ENCODE measurements around the gene ABCA7. TPM values are rescaled to one million over a fixed set of nuclear protein-coding genes. Genes with fewer than 3 reads are reported as not detected.

ABCA7 gene
- total RNA-seq, 1 donor from 2014 or later: 3.4 TPM

GRCh38 chr19:1069009-1069779, 29.3 kb downstream of the ABCA7 start:
- peak; percentile 45 to 69 for DNase-seq (ENCODE audit: low read depth in 2 of 2)

- DNase-seq (ENCODE audit: low read depth in 2 of 2): no peak
Observed at GRCh38 chr19:1070576-1070930, 30.6 kb downstream of the ABCA7 start.

GRCh38 chr19:1070931-1071791, 31.3 kb downstream of the ABCA7 start:
- no peak for DNase-seq (ENCODE audit: low read depth in 2 of 2)

- DNase-seq (ENCODE audit: low read depth in 2 of 2): no peak
Observed at GRCh38 chr19:1072371-1073015, 32.6 kb downstream of the ABCA7 start.

GRCh38 chr19:1073063-1073955, 33.4 kb downstream of the ABCA7 start:
- no peak for DNase-seq (ENCODE audit: low read depth in 2 of 2)

GRCh38 chr19:1073956-1074517, 34.1 kb downstream of the ABCA7 start:
- no peak for DNase-seq (ENCODE audit: low read depth in 2 of 2)

GRCh38 chr19:1074544-1075283, 34.8 kb downstream of the ABCA7 start:
- peak; percentile 57 to 76 for DNase-seq (ENCODE audit: low read depth in 2 of 2)

- no peak for DNase-seq (ENCODE audit: low read depth in 2 of 2)
Observed at GRCh38 chr19:1076046-1076386, 36.1 kb downstream of the ABCA7 start.

- peak; percentile 42 to 46 for DNase-seq (ENCODE audit: low read depth in 2 of 2)
Observed at GRCh38 chr19:1076951-1077350, 37.0 kb downstream of the ABCA7 start.

- DNase-seq (ENCODE audit: low read depth in 2 of 2): no peak
Observed at GRCh38 chr19:1079566-1080111, 39.7 kb downstream of the ABCA7 start.

GRCh38 chr19:1080360-1081161, 40.7 kb downstream of the ABCA7 start:
- DNase-seq (ENCODE audit: low read depth in 2 of 2): no peak

- no peak for DNase-seq (ENCODE audit: low read depth in 2 of 2)
Observed at GRCh38 chr19:1081301-1082164, 41.6 kb downstream of the ABCA7 start.

- peak in 1 of 2 donors; percentile 81 for DNase-seq (ENCODE audit: low read depth in 2 of 2)
Observed at GRCh38 chr19:1082165-1082927, 42.4 kb downstream of the ABCA7 start.

- DNase-seq (ENCODE audit: low read depth in 2 of 2): no peak
Observed at GRCh38 chr19:1082928-1083816, 43.3 kb downstream of the ABCA7 start.

- no peak for DNase-seq (ENCODE audit: low read depth in 2 of 2)
Observed at GRCh38 chr19:1084024-1084868, 44.3 kb downstream of the ABCA7 start.

All from lung microvascular endothelial cell (primary cell).